Neural cell (in vitro differentiated cells): Measurements from ENCODE around the gene NT5DC4. TPM values are rescaled to one million over a fixed set of nuclear protein-coding genes. Genes with fewer than 3 reads are reported as not detected.

Experiments used
- H2AFZ ChIP-seq: fragments of 200-600, 300-800 bp; sonication (generic), shearing (Covaris generic); 2 replicates; pipeline ENCODE4 v1.6.0; 2014; ENCODE audit warnings: low read depth, mild to moderate bottlenecking, antibody characterized with exemption, low read length, moderate library complexity
- H3F3A ChIP-seq: fragments of 200-600 bp; shearing (Covaris generic); 2 replicates; pipeline ENCODE4 v1.6.1; 2016; ENCODE audit warnings: mild to moderate bottlenecking, moderate library complexity, mixed read lengths, antibody characterized with exemption, low read length; ENCODE audit not compliant: insufficient read depth, poor library complexity, severe bottlenecking
- H3K27ac ChIP-seq: fragments of 200-600, 300-800 bp; sonication (generic), shearing (Covaris generic); 2 replicates; pipeline ENCODE4 v1.5.1; 2014; ENCODE audit warnings: mild to moderate bottlenecking, low read length, moderate library complexity
- H3K27me3 ChIP-seq: fragments of 300-800, 200-600 bp; sonication (generic), shearing (Covaris generic); 2 replicates; pipeline ENCODE4 v1.6.0; 2014; ENCODE audit warnings: mild to moderate bottlenecking, low read depth, low read length, moderate library complexity; ENCODE audit not compliant: insufficient read depth
- H3K36me3 ChIP-seq: fragments of 300-800, 200-600 bp; sonication (generic), shearing (Covaris generic); 2 replicates; pipeline ENCODE4 v1.5.1; 2014; ENCODE audit warnings: mild to moderate bottlenecking, antibody characterized with exemption, low read length, moderate library complexity; ENCODE audit not compliant: insufficient read depth
- H3K4me2 ChIP-seq: fragments of 300-800, 200-600 bp; sonication (generic), shearing (Covaris generic); 2 replicates; pipeline ENCODE4 v1.6.0; 2014; ENCODE audit warnings: mild to moderate bottlenecking, low read length
- H3K4me3 ChIP-seq: fragments of 300-800, 200-600 bp; sonication (generic), shearing (Covaris generic); 2 replicates; pipeline ENCODE4 v1.5.1; 2014; ENCODE audit warnings: mild to moderate bottlenecking, low read length, moderate library complexity
- H3K79me2 ChIP-seq: fragments of 200-600 bp; shearing (Covaris generic); replicated peaks from 2 replicates; pipeline ENCODE4 v1.6.0; 2014; ENCODE audit warnings: mild to moderate bottlenecking, low read length, moderate library complexity; ENCODE audit not compliant: insufficient read depth
- H3K9ac ChIP-seq: fragments of 300-800, 200-600 bp; sonication (generic), shearing (Covaris generic); 2 replicates; pipeline ENCODE4 v1.6.1; 2016; ENCODE audit warnings: mild to moderate bottlenecking, low read length, mixed read lengths
- H3K9me2 ChIP-seq: fragments of 200-600 bp; shearing (Covaris generic); 2 replicates; pipeline ENCODE4 v1.6.1; 2016; ENCODE audit warnings: mild to moderate bottlenecking, low read length, mixed read lengths; ENCODE audit not compliant: insufficient read depth
- H3K9me3 ChIP-seq: fragments of 200-600, 300-800 bp; sonication (generic), shearing (Covaris generic); 2 replicates; pipeline ENCODE4 v1.6.1; 2016; ENCODE audit warnings: mild to moderate bottlenecking, mixed run types, low read length, moderate library complexity, mixed read lengths
- H4K20me1 ChIP-seq: fragments of 200-600 bp; shearing (Covaris generic); 2 replicates; pipeline ENCODE4 v1.6.1; 2016; ENCODE audit warnings: mild to moderate bottlenecking, mixed run types; ENCODE audit not compliant: insufficient read depth
- CTCF ChIP-seq: fragments of 450-650 bp; IDR thresholded peaks from 2 replicates; pipeline ENCODE4 v1.5.1; 2014; ENCODE audit warnings: antibody characterized with exemption, mild to moderate bottlenecking, moderate library complexity; ENCODE audit not compliant: poor library complexity, severe bottlenecking
- EP300 ChIP-seq: fragments of 450-650 bp; conservative IDR thresholded peaks from 2 replicates; pipeline ENCODE4 v1.6.1; 2014; ENCODE audit warnings: antibody characterized with exemption, mild to moderate bottlenecking, moderate library complexity; ENCODE audit not compliant: poor library complexity, severe bottlenecking
- EZH2 ChIP-seq: fragments of 200-600, 300-800 bp; shearing (Covaris generic), sonication (generic); IDR thresholded peaks from 2 replicates; pipeline ENCODE4 v1.6.1; 2014; ENCODE audit warnings: antibody characterized with exemption, low read length, borderline replicate concordance, mild to moderate bottlenecking; ENCODE audit not compliant: insufficient read depth, poor library complexity, severe bottlenecking
- MXI1 ChIP-seq: fragments of 450-650 bp; conservative IDR thresholded peaks from 2 replicates; pipeline ENCODE4 v1.6.1; 2014; ENCODE audit warnings: antibody characterized with exemption, mild to moderate bottlenecking; ENCODE audit not compliant: poor library complexity, severe bottlenecking
- POLR2AphosphoS5 ChIP-seq: IDR thresholded peaks from 2 replicates; pipeline ENCODE4 v1.6.1; 2012
- RAD21 ChIP-seq: fragments of 450-650 bp; conservative IDR thresholded peaks from 2 replicates; pipeline ENCODE4 v1.6.1; 2014; ENCODE audit warnings: antibody characterized with exemption, mild to moderate bottlenecking, moderate library complexity
- REST ChIP-seq: IDR thresholded peaks from 2 replicates; pipeline ENCODE4 v1.6.1; 2012; ENCODE audit warnings: borderline replicate concordance
- SMC3 ChIP-seq: fragments of 450-650 bp; conservative IDR thresholded peaks from 2 replicates; pipeline ENCODE4 v1.6.1; 2014; ENCODE audit warnings: antibody characterized with exemption, mild to moderate bottlenecking, moderate library complexity; ENCODE audit not compliant: poor library complexity
- TAF1 ChIP-seq: IDR thresholded peaks from 2 replicates; pipeline ENCODE4 v1.6.1; 2012; ENCODE audit warnings: low read depth
- polyA minus RNA-seq: library from RNA; depleted of rRNA, polyadenylated mRNA; stranded (reverse); fragments of >200 nt; gene quantifications from 2 replicates; pipeline ENCODE4 v1.2.3, GENCODE V29; 2014
- polyA plus RNA-seq: library from polyadenylated mRNA; depleted of rRNA; stranded (reverse); fragments of >200 nt; gene quantifications from 2 replicates; pipeline ENCODE4 v1.2.3, GENCODE V29; 2014

The NT5DC4 gene
- polyA plus RNA-seq (not detected in 2 replicates), polyA minus RNA-seq (not detected in 2 replicates)

- no peaks in the 10 kb centered on the region for H3F3A ChIP-seq
- no peak within 1 kb of the TSS for H2AFZ ChIP-seq
- H4K20me1 ChIP-seq: no peaks in the 10 kb centered on the region
- H3K79me2 ChIP-seq: no peaks in the 10 kb centered on the region
- no peaks in the 10 kb centered on the region for H3K36me3 ChIP-seq
- no peak within 1 kb of the TSS for H3K9ac ChIP-seq
- H3K9me3 ChIP-seq: no peaks in the 10 kb centered on the region
- H3K27me3 ChIP-seq: no peaks in the 10 kb centered on the region
- H3K4me3 ChIP-seq: no peak within 1 kb of the TSS
- TF ChIP-seq EP300: no peak
- TF ChIP-seq EZH2: no peak
- TF ChIP-seq CTCF: no peak
- TF ChIP-seq REST: no peak
- H3K27ac ChIP-seq: no peak within 1 kb of the TSS
- H3K4me2 ChIP-seq: no peak within 1 kb of the TSS
- H3K9me2 ChIP-seq: no peaks in the 10 kb centered on the region
These were observed at the start of gene NT5DC4 for GRCh38 chr2:112720785-112721184. Gene NT5DC4 (plus strand): TSS chr2:112721020. CDS start chr2:112721080, 60 bp downstream.

- Histone ChIP-seq H3K36me3 (no peaks in the 10 kb centered on the region), H2AFZ (no peak overlapping the region), H3K27ac (no peak overlapping the region), H3K9me2 (no peaks in the 10 kb centered on the region), H3K4me3 (no peak overlapping the region), H3K9me3 (no peaks in the 10 kb centered on the region), H3K4me2 (no peak overlapping the region), H3K79me2 (no peaks in the 10 kb centered on the region), H4K20me1 (no peaks in the 10 kb centered on the region), H3K27me3 (no peaks in the 10 kb centered on the region), H3K9ac (no peak overlapping the region), H3F3A (no peaks in the 10 kb centered on the region)
- TF ChIP-seq REST (no peak), TAF1 (no peak), POLR2AphosphoS5 (no peak), EP300 (no peak), MXI1 (no peak), CTCF (no peak), EZH2 (no peak), RAD21 (no peak), SMC3 (no peak)
These were observed 49.0 kb upstream of the NT5DC4 start for GRCh38 chr2:112671801-112672200.
